H9 (cell line): Measurements from ENCODE around the gene SASS6. TPM values are rescaled to one million over a fixed set of nuclear protein-coding genes. Genes with fewer than 3 reads are reported as not detected.

Experiments
- DNase-seq: peaks from one replicate; pipeline ENCODE4 v3.0.0-alpha.2; 2017
- H2AFZ ChIP-seq: one replicate; pipeline ENCODE4 v1.6.1; 2013; ENCODE audit warnings: mild to moderate bottlenecking, low read length, control low read depth, moderate library complexity
- H2AK5ac ChIP-seq: 2 replicates; pipeline ENCODE4 v1.6.1; 2013; ENCODE audit warnings: low read length, control low read depth, mixed read lengths; ENCODE audit not compliant: insufficient read length
- H2BK120ac ChIP-seq: one replicate; pipeline ENCODE4 v1.6.1; 2013; ENCODE audit warnings: low read depth, mild to moderate bottlenecking, low read length, control low read depth, inconsistent platforms; ENCODE audit not compliant: poor library complexity, severe bottlenecking
- H2BK12ac ChIP-seq: 2 replicates; pipeline ENCODE4 v1.6.1; 2013; ENCODE audit warnings: low read length, control low read depth, mixed read lengths, low read depth; ENCODE audit not compliant: insufficient read length
- H2BK15ac ChIP-seq: 2 replicates; pipeline ENCODE4 v1.6.1; 2013; ENCODE audit warnings: low read depth, low read length, control low read depth
- H2BK20ac ChIP-seq: one replicate; pipeline ENCODE4 v1.6.1; 2013; ENCODE audit warnings: low read depth, mild to moderate bottlenecking, low read length, control low read depth, inconsistent platforms; ENCODE audit not compliant: poor library complexity, severe bottlenecking
- H2BK5ac ChIP-seq: 2 replicates; pipeline ENCODE4 v1.6.1; 2013; ENCODE audit warnings: low read length, control low read depth, mixed read lengths; ENCODE audit not compliant: insufficient read length
- H3K14ac ChIP-seq: 2 replicates; pipeline ENCODE4 v1.6.1; 2013; ENCODE audit warnings: low read length, control low read depth; ENCODE audit not compliant: insufficient read depth
- H3K18ac ChIP-seq: 2 replicates; pipeline ENCODE4 v1.6.1; 2013; ENCODE audit warnings: low read depth, mild to moderate bottlenecking, mixed read lengths, low read length, control low read depth; ENCODE audit not compliant: insufficient read length
- H3K23ac ChIP-seq: 2 replicates; pipeline ENCODE4 v1.6.1; 2013; ENCODE audit warnings: low read length, control low read depth, mixed read lengths, low read depth; ENCODE audit not compliant: insufficient read length
- H3K23me2 ChIP-seq: 2 replicates; pipeline ENCODE4 v1.6.1; 2013; ENCODE audit warnings: low read depth, mild to moderate bottlenecking, mixed read lengths, low read length, control low read depth; ENCODE audit not compliant: insufficient read length, poor library complexity, severe bottlenecking
- H3K27ac ChIP-seq: 2 replicates; pipeline ENCODE4 v1.5.1; 2013; ENCODE audit warnings: low read length, control low read depth, mixed read lengths, low read depth; ENCODE audit not compliant: insufficient read length
- H3K27me3 ChIP-seq: 2 replicates; pipeline ENCODE4 v1.6.1; 2013; ENCODE audit warnings: low read length, control low read depth, inconsistent platforms; ENCODE audit not compliant: insufficient read depth
- H3K4ac ChIP-seq: 2 replicates; pipeline ENCODE4 v1.6.1; 2013; ENCODE audit warnings: low read depth, mild to moderate bottlenecking, control low read depth, inconsistent platforms, low read length, moderate library complexity
- H3K4me1 ChIP-seq: 2 replicates; pipeline ENCODE4 v1.6.1; 2013; ENCODE audit warnings: low read length, control low read depth, inconsistent platforms; ENCODE audit not compliant: insufficient read depth
- H3K4me2 ChIP-seq: 2 replicates; pipeline ENCODE4 v1.6.1; 2013; ENCODE audit warnings: low read length, control low read depth, mixed read lengths; ENCODE audit not compliant: insufficient read length, insufficient read depth
- H3K56ac ChIP-seq: 2 replicates; pipeline ENCODE4 v1.6.1; 2013; ENCODE audit warnings: low read depth, mild to moderate bottlenecking, mixed read lengths, low read length, control low read depth; ENCODE audit not compliant: insufficient read length
- H3K79me1 ChIP-seq: 2 replicates; pipeline ENCODE4 v1.6.1; 2013; ENCODE audit warnings: low read depth, mild to moderate bottlenecking, moderate library complexity, low read length, control low read depth, inconsistent platforms; ENCODE audit not compliant: insufficient read depth, poor library complexity, severe bottlenecking
- H3K79me2 ChIP-seq: 2 replicates; pipeline ENCODE4 v1.6.1; 2013; ENCODE audit warnings: low read length, control low read depth, inconsistent platforms; ENCODE audit not compliant: insufficient read depth
- H3K9ac ChIP-seq: 2 replicates; pipeline ENCODE4 v1.6.1; 2013; ENCODE audit warnings: low read length, control low read depth, mixed read lengths; ENCODE audit not compliant: insufficient read length; ENCODE audit errors: extremely low read depth
- H3K9me3 ChIP-seq: one replicate; pipeline ENCODE4 v1.6.1; 2013; ENCODE audit warnings: low read depth, low read length, inconsistent platforms; ENCODE audit not compliant: control insufficient read depth
- H3T11ph ChIP-seq: one replicate; pipeline ENCODE4 v1.6.1; 2013; ENCODE audit warnings: mild to moderate bottlenecking, low read length, control low read depth, inconsistent platforms
- H4K20me1 ChIP-seq: one replicate; pipeline ENCODE4 v1.6.1; 2013; ENCODE audit not compliant: control insufficient read depth, insufficient read length, insufficient read depth
- H4K5ac ChIP-seq: 2 replicates; pipeline ENCODE4 v1.6.1; 2013; ENCODE audit warnings: low read depth, mild to moderate bottlenecking, mixed read lengths, low read length, control low read depth; ENCODE audit not compliant: insufficient read length
- H4K8ac ChIP-seq: replicated peaks from 2 replicates; pipeline ENCODE4 v1.6.1; 2013; ENCODE audit warnings: low read length, control low read depth, mixed read lengths, low read depth; ENCODE audit not compliant: insufficient read length
- H4K91ac ChIP-seq: 2 replicates; pipeline ENCODE4 v1.6.1; 2013; ENCODE audit warnings: low read depth, mild to moderate bottlenecking, moderate library complexity, mixed read lengths, low read length, control low read depth; ENCODE audit not compliant: insufficient read length
- H3K27ac Mint-ChIP-seq, 3 experiments: 2 replicates in 2 of 3; 3 replicates in 1 of 3; pipeline ENCODE4 v1.8.0; 2020 to 2021; ENCODE audit warnings: mixed read lengths in 3 of 3, mild to moderate bottlenecking in 1 of 3, moderate library complexity in 1 of 3
- H3K27me3 Mint-ChIP-seq: 2 replicates; pipeline ENCODE4 v1.8.0; 2021; ENCODE audit warnings: low read depth, mild to moderate bottlenecking, moderate library complexity, mixed read lengths
- H3K36me3 Mint-ChIP-seq, 3 experiments: 2 replicates in 2 of 3; 3 replicates in 1 of 3; pipeline ENCODE4 v1.8.0; 2020 to 2021; ENCODE audit warnings: low read depth in 3 of 3, mixed read lengths in 3 of 3; ENCODE audit not compliant: insufficient read depth in 1 of 3
- H3K4me1 Mint-ChIP-seq, 2 experiments: 2 replicates each; pipeline ENCODE4 v1.8.0; 2020; ENCODE audit warnings: mixed read lengths in 2 of 2
- H3K4me3 Mint-ChIP-seq, 2 experiments: 2 replicates in 1 of 2; 3 replicates in 1 of 2; pipeline ENCODE4 v1.8.0; 2020 to 2021; ENCODE audit warnings: mild to moderate bottlenecking in 2 of 2, mixed read lengths in 2 of 2, moderate library complexity in 1 of 2
- H3K9me3 Mint-ChIP-seq, 2 experiments: 2 replicates in 1 of 2; 3 replicates in 1 of 2; pipeline ENCODE4 v1.8.0; 2020; ENCODE audit warnings: mild to moderate bottlenecking in 2 of 2, mixed read lengths in 2 of 2, moderate library complexity in 1 of 2
- CTCF ChIP-seq: fragments of 200-600 bp; sonication (generic); conservative IDR thresholded peaks from 3 replicates; pipeline ENCODE4 v1.8.0; 2021; ENCODE audit warnings: antibody characterized with exemption, mild to moderate bottlenecking
- WGBS: extraction: QIAGEN DNeasy Blood & Tissue Kit; methylation state at CpG from one replicate; pipeline ENCODE4 v1.1.7; 2013; ENCODE audit warnings: missing lambda C conversion rate, low lambda C conversion rate, mixed read lengths; ENCODE audit not compliant: insufficient read length; ENCODE audit errors: extremely low coverage; 5-methylcytosine and 5-hydroxymethylcytosine counted together
- total RNA-seq: library from RNA; stranded (reverse); gene quantifications from 2 replicates; pipeline ENCODE4 v1.2.1, GENCODE V29; 2021

Gene SASS6
- total RNA-seq, 1 experiment from 2014 or later: 15.2 TPM

GRCh38 chr1:100115524-100115923 lies 17.2 kb downstream of the SASS6 start:
- H3K36me3 Mint-ChIP-seq: peaks cover 23 to 52% (median 47%) of the 10 kb centered on the region in 3 experiments
- no peak overlapping the region for H2BK5ac ChIP-seq
- no peak overlapping the region for H3K4me3 Mint-ChIP-seq
- no peaks in the 10 kb centered on the region for H3K79me1 ChIP-seq
- no peaks in the 10 kb centered on the region for H3K27me3 Mint-ChIP-seq
- no peak overlapping the region for H3T11ph ChIP-seq
- DNase-seq: no peak
- H4K8ac ChIP-seq: no peak overlapping the region
- H3K23ac ChIP-seq: no peak overlapping the region
- no peak overlapping the region for H3K4ac ChIP-seq
- no peaks in the 10 kb centered on the region for H3K79me2 ChIP-seq
- no peak overlapping the region for H3K18ac ChIP-seq
- no peak overlapping the region for H2BK15ac ChIP-seq
- no peaks in the 10 kb centered on the region for H4K20me1 ChIP-seq
- no peaks in the 10 kb centered on the region for H3K27me3 ChIP-seq
- H3K4me1 Mint-ChIP-seq: no peaks in the 10 kb centered on the region
- no peak overlapping the region for H2AFZ ChIP-seq
- H4K5ac ChIP-seq: no peak overlapping the region
- no peaks in the 10 kb centered on the region for H3K4me1 ChIP-seq
- no peaks in the 10 kb centered on the region for H3K9me3 ChIP-seq
- no peaks in the 10 kb centered on the region for H3K23me2 ChIP-seq
- H2BK12ac ChIP-seq: no peak overlapping the region
- no peak for TF ChIP-seq CTCF
- H3K4me2 ChIP-seq: no peak overlapping the region
- no peak overlapping the region for H2BK20ac ChIP-seq
- H3K9me3 Mint-ChIP-seq: no peaks in the 10 kb centered on the region; a peak in 1 of 5 replicates
- H2AK5ac ChIP-seq: no peak overlapping the region
- H4K91ac ChIP-seq: no peak overlapping the region
- H3K27ac Mint-ChIP-seq: no peak overlapping the region
- H2BK120ac ChIP-seq: no peak overlapping the region
- no peak overlapping the region for H3K14ac ChIP-seq
- H3K27ac ChIP-seq: no peak overlapping the region
- H3K9ac ChIP-seq: no peak overlapping the region
- no CpG with 5 or more reads among the region's 4 CpGs for WGBS
- H3K56ac ChIP-seq: no peak overlapping the region
